SK-N-SH (cell line): Measurements from ENCODE around the gene TLE6. TPM values are rescaled to one million over a fixed set of nuclear protein-coding genes. Genes with fewer than 3 reads are reported as not detected.
"Not testable (repeated sequence)": the region's sequence is repeated elsewhere in the genome, so short reads cannot be mapped to it uniquely, and the experiment has no call there.

ENCODE experiments used
- CTCF ChIA-PET: fragments of 300-600, 350-600 bp; formaldehyde crosslinking; extraction: SDS; loops from one replicate; lab custom pipeline; 2021; lab: Yijun Ruan, JAX
- POLR2A ChIA-PET: fragments of 350-600 bp; sonication (Branson Sonifier 250); formaldehyde crosslinking; extraction: SDS; loops from one replicate; lab custom pipeline; 2020; ENCODE audit warnings: antibody characterized with exemption, inconsistent platforms; lab: Yijun Ruan, JAX
- DNase-seq: peaks from one replicate; pipeline ENCODE4 v3.0.0; 2012
- H2AFZ ChIP-seq: fragments of 200-600 bp; sonication (generic); 2 replicates; pipeline ENCODE4 v1.8.1; 2016; ENCODE audit warnings: antibody characterized with exemption, mild to moderate bottlenecking, low read depth
- H3F3A ChIP-seq: fragments of 200-600 bp; sonication (generic); replicated peaks from 2 replicates; pipeline ENCODE3; 2016; ENCODE audit warnings: antibody characterized with exemption, mild to moderate bottlenecking; ENCODE audit not compliant: insufficient read depth
- H3K27ac ChIP-seq, 2 experiments: fragments of 200-500 bp in 1 of 2; fragments of 200-600 bp in 1 of 2; sonication (Bioruptor generic) in 1 of 2; sonication (generic), shearing (Covaris generic) in 1 of 2; 2 replicates each; pipeline versions ENCODE4 v1.5.1 to v1.6.1; 2014 to 2016; ENCODE audit warnings: low read depth in 2 of 2, inconsistent platforms in 1 of 2, low read length in 1 of 2, mild to moderate bottlenecking in 1 of 2, mixed read lengths in 1 of 2
- H3K27me3 ChIP-seq: fragments of 200-600 bp; sonication (generic), shearing (Covaris generic); 2 replicates; pipeline ENCODE4 v1.6.1; 2016; ENCODE audit warnings: mixed run types; ENCODE audit not compliant: insufficient read depth
- H3K36me3 ChIP-seq, 2 experiments: fragments of 200-500 bp in 1 of 2; fragments of 200-600 bp in 1 of 2; sonication (Bioruptor generic) in 1 of 2; sonication (generic) in 1 of 2; replicated peaks in 1 of 2; 2 replicates each; pipeline versions ENCODE3 to v1.5.1; 2014 to 2016; ENCODE audit warnings: low read length in 1 of 2, mild to moderate bottlenecking in 1 of 2; ENCODE audit not compliant: insufficient read depth in 2 of 2, control insufficient read depth in 1 of 2
- H3K4me1 ChIP-seq, 2 experiments: fragments of 200-500 bp in 1 of 2; fragments of 200-600 bp in 1 of 2; sonication (Bioruptor generic) in 1 of 2; sonication (generic), shearing (Covaris generic) in 1 of 2; 2 replicates each; pipeline versions ENCODE4 v1.5.1 to v1.6.1; 2014 to 2016; ENCODE audit warnings: low read depth in 1 of 2, low read length in 1 of 2, mixed run types in 1 of 2; ENCODE audit not compliant: insufficient read depth in 2 of 2, control insufficient read depth in 1 of 2
- H3K4me2 ChIP-seq: fragments of 200-600 bp; sonication (generic), shearing (Covaris generic); 2 replicates; pipeline ENCODE4 v1.6.1; 2017; ENCODE audit warnings: mixed run types
- H3K4me3 ChIP-seq, 2 experiments: fragments of 200-500 bp in 1 of 2; fragments of 200-600 bp in 1 of 2; sonication (Bioruptor generic) in 1 of 2; sonication (generic), shearing (Covaris generic) in 1 of 2; 2 replicates each; pipeline versions ENCODE4 v1.5.1 to v1.8.1; 2014 to 2016; ENCODE audit warnings: low read depth in 2 of 2, inconsistent platforms in 1 of 2, low read length in 1 of 2, mild to moderate bottlenecking in 1 of 2, mixed read lengths in 1 of 2, moderate library complexity in 1 of 2
- H3K79me2 ChIP-seq: fragments of 200-600 bp; sonication (generic); 2 replicates; pipeline ENCODE4 v1.8.1; 2017; ENCODE audit warnings: mild to moderate bottlenecking; ENCODE audit not compliant: insufficient read depth
- H3K9ac ChIP-seq: fragments of 200-600 bp; sonication (generic); 2 replicates; pipeline ENCODE4 v1.6.1; 2017; ENCODE audit warnings: mixed run types
- H3K9me2 ChIP-seq: fragments of 200-600 bp; sonication (generic); 2 replicates; pipeline ENCODE4 v1.6.1; 2017; ENCODE audit warnings: mixed run types
- H3K9me3 ChIP-seq: fragments of 200-600 bp; sonication (generic); 2 replicates; pipeline ENCODE4 v1.6.1; 2017; ENCODE audit warnings: mixed run types, mild to moderate bottlenecking, moderate library complexity
- H4K20me1 ChIP-seq: fragments of 200-600 bp; sonication (generic); 2 replicates; pipeline ENCODE4 v1.6.1; 2017; ENCODE audit warnings: mild to moderate bottlenecking, mixed run types; ENCODE audit not compliant: insufficient read depth
- CHD2 ChIP-seq: fragments of 150-350 bp; IDR thresholded peaks from 2 replicates; pipeline ENCODE4 v1.6.1; 2018; ENCODE audit warnings: low read length; ENCODE audit not compliant: partially characterized antibody
- JUND ChIP-seq: IDR thresholded peaks from 2 replicates; pipeline ENCODE4 v1.4.0; 2012
- MXI1 ChIP-seq: IDR thresholded peaks from 2 replicates; pipeline ENCODE4 v1.6.1; 2012; ENCODE audit warnings: mild to moderate bottlenecking, low read depth, low read length, improper control_type of control experiment
- NFIC ChIP-seq: IDR thresholded peaks from 2 replicates; pipeline ENCODE4 v1.4.0; 2012; ENCODE audit warnings: borderline replicate concordance
- NRF1 ChIP-seq: IDR thresholded peaks from 2 replicates; pipeline ENCODE4 v1.6.1; 2012; ENCODE audit warnings: low read depth, mild to moderate bottlenecking, low read length
- RAD21 ChIP-seq: IDR thresholded peaks from 2 replicates; pipeline ENCODE4 v1.6.1; 2012; ENCODE audit warnings: mild to moderate bottlenecking, low read length
- RCOR1 ChIP-seq: fragments of 150-350 bp; IDR thresholded peaks from 2 replicates; pipeline ENCODE4 v1.6.1; 2017; ENCODE audit warnings: antibody characterized with exemption, low read length
- RFX5 ChIP-seq: IDR thresholded peaks from 2 replicates; pipeline ENCODE4 v1.6.1; 2012; ENCODE audit warnings: mild to moderate bottlenecking, improper control_type of control experiment, low read length
- RXRA ChIP-seq: IDR thresholded peaks from 2 replicates; pipeline ENCODE4 v1.4.0; 2012; ENCODE audit warnings: low read depth, mild to moderate bottlenecking, borderline replicate concordance
- TCF12 ChIP-seq: IDR thresholded peaks from 2 replicates; pipeline ENCODE4 v1.4.0; 2012
- TEAD4 ChIP-seq: IDR thresholded peaks from 2 replicates; pipeline ENCODE4 v1.4.0; 2012; ENCODE audit warnings: mild to moderate bottlenecking, borderline replicate concordance; ENCODE audit not compliant: insufficient read depth
- YY1 ChIP-seq: IDR thresholded peaks from 2 replicates; pipeline ENCODE4 v1.4.0; 2012; ENCODE audit warnings: low read depth, mild to moderate bottlenecking
- WGBS: methylation state at CpG from one replicate; pipeline ENCODE4 v1.1.6; 2017; ENCODE audit warnings: low lambda C conversion rate; 5-methylcytosine and 5-hydroxymethylcytosine counted together
- polyA plus RNA-seq, 3 experiments: library from polyadenylated mRNA; depleted of rRNA; stranded (reverse); fragments of >200 nt; gene quantifications; 2 replicates each; pipeline ENCODE4 v1.2.3, GENCODE V29; 2012
- TF ChIP-seq, protein P1 (sequence below): fragments of 150-350 bp; IDR thresholded peaks from 2 replicates; pipeline ENCODE4 v1.6.1; 2017; ENCODE audit warnings: antibody characterized with exemption, low read length, low read depth, borderline replicate concordance
- TF ChIP-seq, protein P2 (sequence below): fragments of 150-350 bp; IDR thresholded peaks from 2 replicates; pipeline ENCODE4 v1.6.1; 2016; ENCODE audit warnings: mild to moderate bottlenecking, low read depth, low read length
- TF ChIP-seq, protein P3 (sequence below): IDR thresholded peaks from 2 replicates; pipeline ENCODE4; 2012

Gene TLE6
- polyA plus RNA-seq, 1 of the 3 experiments (the other 2 are of a cell fraction), result 3.3 TPM

DNA sequence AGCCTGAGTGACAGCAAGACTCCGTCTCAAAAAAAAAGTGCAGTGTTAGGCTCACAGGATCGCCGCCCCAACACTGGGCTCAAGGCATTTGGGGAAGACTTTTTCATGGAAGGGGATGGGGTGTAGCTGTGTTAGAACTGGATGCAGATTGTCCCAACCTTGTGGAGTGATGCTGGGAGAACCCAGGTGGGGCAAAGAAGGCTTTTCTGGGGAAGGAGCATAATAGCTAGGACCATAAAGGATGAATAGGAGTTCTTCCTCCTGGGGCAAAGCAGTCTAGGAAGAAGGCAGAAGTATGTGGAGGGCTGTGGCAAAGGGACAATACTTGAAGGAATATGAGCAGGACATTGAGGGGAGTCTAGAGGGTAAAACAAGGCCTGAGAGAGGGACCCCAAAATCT is 11.2 kb downstream of the TLE6 start:
- ChIA-PET POLR2A (no interaction called here), CTCF (interaction anchor here (0.9 to 1.1 kb wide), 2 partner anchors 12 to 87 kb away, joined by 3 read pairs; no protein-coding TSS in a partner anchor)
- 95% methylated on average over 3 of the region's 3 CpGs for WGBS
- H4K20me1 ChIP-seq, result no peaks in the 10 kb centered on the region
- H3K27ac ChIP-seq, result no peak overlapping the region
- no peaks in the 10 kb centered on the region for H3K9me3 ChIP-seq
- no peak for DNase-seq
- H3K4me2 ChIP-seq, result no peak overlapping the region
- H3K9ac ChIP-seq, result no peak overlapping the region
- H2AFZ ChIP-seq, result no peak overlapping the region
- peaks cover under 1% of the 10 kb centered on the region for H3F3A ChIP-seq
- peaks cover 3 to 16% of the 10 kb centered on the region in 2 experiments; a peak in 2 of 4 replicates for H3K4me1 ChIP-seq
- H3K79me2 ChIP-seq, result no peaks in the 10 kb centered on the region
- H3K36me3 ChIP-seq, result no peaks in the 10 kb centered on the region
- H3K4me3 ChIP-seq, result no peak overlapping the region
- no peaks in the 10 kb centered on the region for H3K9me2 ChIP-seq
- no peaks in the 10 kb centered on the region for H3K27me3 ChIP-seq
- TF ChIP-seq TEAD4 (no peak), JUND (no peak), RXRA (no peak), MXI1 (no peak), CHD2 (no peak), TCF12 (no peak), RAD21 (no peak), YY1 (no peak), NRF1 (no peak), RFX5 (no peak), NFIC (no peak)
- TF ChIP-seq, protein P1, sequence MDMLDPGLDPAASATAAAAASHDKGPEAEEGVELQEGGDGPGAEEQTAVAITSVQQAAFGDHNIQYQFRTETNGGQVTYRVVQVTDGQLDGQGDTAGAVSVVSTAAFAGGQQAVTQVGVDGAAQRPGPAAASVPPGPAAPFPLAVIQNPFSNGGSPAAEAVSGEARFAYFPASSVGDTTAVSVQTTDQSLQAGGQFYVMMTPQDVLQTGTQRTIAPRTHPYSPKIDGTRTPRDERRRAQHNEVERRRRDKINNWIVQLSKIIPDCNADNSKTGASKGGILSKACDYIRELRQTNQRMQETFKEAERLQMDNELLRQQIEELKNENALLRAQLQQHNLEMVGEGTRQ, result no peak
- TF ChIP-seq, protein P2, sequence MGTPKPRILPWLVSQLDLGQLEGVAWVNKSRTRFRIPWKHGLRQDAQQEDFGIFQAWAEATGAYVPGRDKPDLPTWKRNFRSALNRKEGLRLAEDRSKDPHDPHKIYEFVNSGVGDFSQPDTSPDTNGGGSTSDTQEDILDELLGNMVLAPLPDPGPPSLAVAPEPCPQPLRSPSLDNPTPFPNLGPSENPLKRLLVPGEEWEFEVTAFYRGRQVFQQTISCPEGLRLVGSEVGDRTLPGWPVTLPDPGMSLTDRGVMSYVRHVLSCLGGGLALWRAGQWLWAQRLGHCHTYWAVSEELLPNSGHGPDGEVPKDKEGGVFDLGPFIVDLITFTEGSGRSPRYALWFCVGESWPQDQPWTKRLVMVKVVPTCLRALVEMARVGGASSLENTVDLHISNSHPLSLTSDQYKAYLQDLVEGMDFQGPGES, result no peak

DNA sequence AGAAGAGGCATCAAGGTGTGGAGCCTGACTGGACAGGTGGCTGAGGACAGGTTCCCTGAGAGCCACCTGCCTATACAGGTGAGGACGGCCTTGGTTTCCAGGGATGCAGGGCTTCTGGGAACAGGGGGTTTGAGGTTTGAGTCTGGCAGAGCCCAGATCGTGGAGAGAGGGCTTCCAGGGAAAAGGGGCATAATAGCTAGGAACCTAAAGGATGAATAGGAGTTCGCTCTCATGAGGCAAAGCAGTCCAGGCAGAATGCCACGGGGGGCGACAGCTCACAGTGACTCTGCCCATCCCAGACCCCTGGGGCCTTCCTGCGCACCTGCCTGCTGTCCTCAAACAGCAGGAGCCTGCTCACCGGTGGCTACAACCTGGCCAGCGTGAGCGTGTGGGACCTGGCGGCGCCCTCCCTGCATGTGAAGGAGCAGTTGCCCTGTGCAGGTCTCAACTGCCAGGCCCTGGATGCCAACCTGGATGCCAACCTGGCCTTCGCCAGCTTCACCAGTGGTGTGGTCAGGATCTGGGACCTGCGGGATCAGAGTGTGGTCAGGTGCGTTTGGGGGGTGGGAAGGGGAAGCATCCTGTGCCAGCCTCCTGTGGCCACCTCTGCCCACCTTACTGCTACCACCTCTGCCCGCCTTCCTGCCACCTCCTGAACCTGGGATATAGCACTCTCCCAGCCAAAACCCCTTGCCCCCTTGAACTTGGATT is 12.0 kb downstream of the TLE6 start:
- H2AFZ ChIP-seq, result no peak overlapping the region
- H4K20me1 ChIP-seq, result no peaks in the 10 kb centered on the region
- H3F3A ChIP-seq, result no peaks in the 10 kb centered on the region
- CTCF ChIA-PET, result interaction anchor here (0.9 to 1.1 kb wide), 3 partner anchors 11 to 140 kb away, joined by 3 read pairs; no protein-coding TSS in a partner anchor
- TF ChIP-seq, protein P3, sequence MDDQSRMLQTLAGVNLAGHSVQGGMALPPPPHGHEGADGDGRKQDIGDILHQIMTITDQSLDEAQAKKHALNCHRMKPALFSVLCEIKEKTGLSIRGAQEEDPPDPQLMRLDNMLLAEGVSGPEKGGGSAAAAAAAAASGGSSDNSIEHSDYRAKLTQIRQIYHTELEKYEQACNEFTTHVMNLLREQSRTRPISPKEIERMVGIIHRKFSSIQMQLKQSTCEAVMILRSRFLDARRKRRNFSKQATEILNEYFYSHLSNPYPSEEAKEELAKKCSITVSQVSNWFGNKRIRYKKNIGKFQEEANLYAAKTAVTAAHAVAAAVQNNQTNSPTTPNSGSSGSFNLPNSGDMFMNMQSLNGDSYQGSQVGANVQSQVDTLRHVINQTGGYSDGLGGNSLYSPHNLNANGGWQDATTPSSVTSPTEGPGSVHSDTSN, result no peak
- no peak for TF ChIP-seq JUND
- no peak for TF ChIP-seq RXRA
- TF ChIP-seq RCOR1, result no peak
- TF ChIP-seq TCF12, result no peak
- H3K9me2 ChIP-seq, result no peaks in the 10 kb centered on the region
- no peaks in the 10 kb centered on the region for H3K27me3 ChIP-seq
- no peaks in the 10 kb centered on the region for H3K79me2 ChIP-seq
- peaks cover 2 to 11% of the 10 kb centered on the region in 2 experiments; a peak in 2 of 4 replicates for H3K4me1 ChIP-seq
- no peak overlapping the region for H3K27ac ChIP-seq
- no peak overlapping the region for H3K4me2 ChIP-seq
- no peaks in the 10 kb centered on the region for H3K36me3 ChIP-seq
- POLR2A ChIA-PET, result no interaction called here
- no peaks in the 10 kb centered on the region for H3K9me3 ChIP-seq
- no peak overlapping the region for H3K9ac ChIP-seq
- no peak overlapping the region for H3K4me3 ChIP-seq
- 78% methylated on average over 6 of the region's 15 CpGs for WGBS
- no peak for DNase-seq

DNA sequence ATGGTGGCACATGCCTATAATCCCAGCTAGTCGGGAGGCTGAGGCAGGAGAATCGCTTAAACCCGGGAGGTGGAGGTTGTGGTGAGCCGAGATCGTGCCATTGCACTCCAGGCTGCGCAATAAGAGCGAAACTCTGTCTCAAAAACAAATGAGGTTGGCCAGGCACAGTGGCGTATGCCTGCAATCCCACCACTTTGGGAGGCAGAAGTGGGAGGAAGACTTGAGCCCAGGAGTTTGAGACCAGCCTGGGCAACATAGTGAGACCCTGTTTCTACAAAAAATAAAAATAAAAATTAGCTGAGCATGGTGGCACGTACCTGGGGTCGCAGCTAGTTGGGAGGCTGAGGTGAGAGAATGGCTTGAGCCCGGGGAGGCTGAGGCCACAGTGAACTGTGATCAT is 15.0 kb downstream of the TLE6 start:
- H3K9me2 ChIP-seq, H3K4me3 ChIP-seq, H3K27ac ChIP-seq, POLR2A ChIA-PET, CTCF ChIA-PET, H3K36me3 ChIP-seq, H3K27me3 ChIP-seq, H3K4me2 ChIP-seq, H3K9ac ChIP-seq, H4K20me1 ChIP-seq, H3K9me3 ChIP-seq, H3K4me1 ChIP-seq, H3K79me2 ChIP-seq, H2AFZ ChIP-seq, DNase-seq, H3F3A ChIP-seq: not testable (repeated sequence)
- 87% methylated on average over 11 of the region's 11 CpGs for WGBS
